GM19438 (cell line): ENCODE results near the gene MRPS18B.

Source experiments
- ATAC-seq: cut with Tn5 transposase; IDR thresholded peaks from one replicate; pipeline ENCODE4 v1.9.1; 2021; ENCODE audit warnings: low read depth; ENCODE audit not compliant: unreplicated experiment

Gene MRPS18B

GRCh38 chr6:30601815-30602641 is 15.6 kb upstream of the MRPS18B start:
- no peak for ATAC-seq

GRCh38 chr6:30603961-30604360 is 13.7 kb upstream of the MRPS18B start:
- ATAC-seq, result no peak

GRCh38 chr6:30610065-30610464 is 7.6 kb upstream of the MRPS18B start:
- no peak for ATAC-seq

- no peak for ATAC-seq
These were observed 6.3 kb upstream of the MRPS18B start for GRCh38 chr6:30611150-30611855.

GRCh38 chr6:30611856-30612194 is 5.8 kb upstream of the MRPS18B start:
- ATAC-seq, result no peak

GRCh38 chr6:30612213-30612612 is 5.4 kb upstream of the MRPS18B start:
- no peak for ATAC-seq

- ATAC-seq, result no peak
These were observed 4.9 kb upstream of the MRPS18B start for GRCh38 chr6:30612687-30613248.

GRCh38 chr6:30613251-30614043 is 4.2 kb upstream of the MRPS18B start:
- ATAC-seq, result no peak

GRCh38 chr6:30614044-30614842 is 3.4 kb upstream of the MRPS18B start:
- ATAC-seq, result no peak

GRCh38 chr6:30614843-30615218 is 2.8 kb upstream of the MRPS18B start:
- peak; percentile 41 for ATAC-seq

GRCh38 chr6:30615219-30615957 is 2.3 kb upstream of the MRPS18B start:
- ATAC-seq, result no peak

GRCh38 chr6:30615958-30616810 is 1.5 kb upstream of the MRPS18B start:
- no peak for ATAC-seq

- ATAC-seq, result peak; percentile 74
These were observed 652 bp upstream of the MRPS18B start, which contains the start of gene PPP1R10 for GRCh38 chr6:30616811-30617564. Gene PPP1R10 (minus strand): TSS chr6:30617243. CDS start chr6:30609944, 7,299 bp downstream.

GRCh38 chr6:30618270-30618797 is 694 bp downstream of the MRPS18B start:
- no peak for ATAC-seq

GRCh38 chr6:30619561-30619960 is 1.9 kb downstream of the MRPS18B start:
- ATAC-seq, result no peak

- ATAC-seq, result no peak
These were observed 7.9 kb downstream of the MRPS18B start for GRCh38 chr6:30625511-30625910.
